Cardiac muscle cell (in vitro differentiated cells and primary cell): Measurements from ENCODE around the gene EIF2B5. TPM values are rescaled to one million over a fixed set of nuclear protein-coding genes. Genes with fewer than 3 reads are reported as not detected.

Source experiments
- DNase-seq, 2 donors: peaks; one replicate each; pipeline versions ENCODE4 v3.0.0 to v3.0.0-alpha.2; 2010 to 2017; ENCODE audit warnings: low read depth in 1 of 2, low spot score in 1 of 2
- H3K27ac ChIP-seq: fragments of 200-600 bp; sonication (generic); 2 replicates; pipeline ENCODE4 v1.5.1; 2016
- H3K27me3 ChIP-seq: fragments of 200-600 bp; sonication (generic); 2 replicates; pipeline ENCODE4 v1.6.0; 2016; ENCODE audit warnings: control low read depth
- H3K36me3 ChIP-seq: fragments of 200-600 bp; sonication (generic); 2 replicates; pipeline ENCODE4 v1.5.1; 2016; ENCODE audit warnings: control low read depth
- H3K4me1 ChIP-seq: fragments of 200-600 bp; sonication (generic); 2 replicates; pipeline ENCODE4 v1.8.1; 2017; ENCODE audit warnings: low read depth, mild to moderate bottlenecking, mixed run types
- H3K4me3 ChIP-seq: fragments of 200-600 bp; sonication (generic); 2 replicates; pipeline ENCODE4 v1.5.1; 2016; ENCODE audit warnings: mild to moderate bottlenecking
- H3K9me3 ChIP-seq: fragments of 200-600 bp; sonication (generic); 2 replicates; pipeline ENCODE4 v1.5.1; 2017; ENCODE audit warnings: low read depth, mild to moderate bottlenecking, control low read depth
- CTCF ChIP-seq: IDR thresholded peaks from 2 replicates; pipeline ENCODE4 v1.5.1; 2012; ENCODE audit warnings: low read depth, mild to moderate bottlenecking, low read length
- polyA plus RNA-seq: library from polyadenylated mRNA; unstranded; fragments of >200 nt; fragmentation: Nextera tagmentation; extraction: Ambion mirVana; gene quantifications from 2 replicates; pipeline ENCODE4 v1.2.1, GENCODE V29; 2016
- total RNA-seq: library from RNA; depleted of rRNA; stranded (reverse); fragments of >200 nt; gene quantifications from 2 replicates; pipeline ENCODE4 v1.2.3, GENCODE V29; 2016

Gene EIF2B5
- total and polyA plus RNA-seq, 2 experiments from 2014 or later: 57.5 to 82.1 TPM

- peaks cover 12% of the 10 kb centered on the region for H3K4me1 ChIP-seq
- DNase-seq: no peak
- H3K9me3 ChIP-seq: no peaks in the 10 kb centered on the region
- no peak for TF ChIP-seq CTCF
- no peaks in the 10 kb centered on the region for H3K27me3 ChIP-seq
- no peak overlapping the region for H3K27ac ChIP-seq
- no peak overlapping the region for H3K4me3 ChIP-seq
- peaks cover 47% of the 10 kb centered on the region for H3K36me3 ChIP-seq
These were observed 54.3 kb downstream of the EIF2B5 start for GRCh38 chr3:184189421-184189820.

GRCh38 chr3:184192889-184193288 lies 57.7 kb downstream of the EIF2B5 start:
- H3K27me3 ChIP-seq: no peaks in the 10 kb centered on the region
- TF ChIP-seq CTCF: no peak
- no peak overlapping the region for H3K27ac ChIP-seq
- H3K9me3 ChIP-seq: no peaks in the 10 kb centered on the region
- H3K4me3 ChIP-seq: no peak overlapping the region
- H3K4me1 ChIP-seq: no peaks in the 10 kb centered on the region
- DNase-seq: no peak
- H3K36me3 ChIP-seq: peaks cover 51% of the 10 kb centered on the region

GRCh38 chr3:184193991-184194539 lies 58.9 kb downstream of the EIF2B5 start:
- no peak for TF ChIP-seq CTCF
- no peak for DNase-seq
- H3K36me3 ChIP-seq: peaks cover 42% of the 10 kb centered on the region
- H3K9me3 ChIP-seq: no peaks in the 10 kb centered on the region
- no peak overlapping the region for H3K27ac ChIP-seq
- H3K4me1 ChIP-seq: no peaks in the 10 kb centered on the region
- H3K4me3 ChIP-seq: no peak overlapping the region
- no peaks in the 10 kb centered on the region for H3K27me3 ChIP-seq

Other genes with a start within 250 kb of the EIF2B5 start
- 56.2 and 68.8 TPM in 2 replicates for gene ABCC5, start 117.5 kb upstream of the EIF2B5 start, total RNA-seq
- gene ABCC5, start 117.5 kb upstream of the EIF2B5 start, polyA plus RNA-seq: 92.0 and 97.2 TPM in 2 replicates
- gene HTR3D, start 103.6 kb upstream of the EIF2B5 start, total RNA-seq: not detected in 2 replicates
- gene HTR3D, start 103.6 kb upstream of the EIF2B5 start, polyA plus RNA-seq: not detected in 2 replicates
- not detected in 2 replicates for gene HTR3C, start 82.3 kb upstream of the EIF2B5 start, total RNA-seq
- gene HTR3C, start 82.3 kb upstream of the EIF2B5 start, polyA plus RNA-seq: 0.16 TPM in 1 of 2 replicates, not detected in the other
- gene HTR3E, start 38.3 kb upstream of the EIF2B5 start, total RNA-seq: not detected in 2 replicates
- 0.15 TPM in 1 of 2 replicates, not detected in the other for gene HTR3E, start 38.3 kb upstream of the EIF2B5 start, polyA plus RNA-seq
- gene DVL3, start 20.0 kb downstream of the EIF2B5 start, total RNA-seq: 96.3 and 135 TPM in 2 replicates
- gene DVL3, start 20.0 kb downstream of the EIF2B5 start, polyA plus RNA-seq: 150 and 180 TPM in 2 replicates
- gene AP2M1, start 39.5 kb downstream of the EIF2B5 start, total RNA-seq: 399 and 408 TPM in 2 replicates
- 551 and 577 TPM in 2 replicates for gene AP2M1, start 39.5 kb downstream of the EIF2B5 start, polyA plus RNA-seq
- 50.2 and 50.7 TPM in 2 replicates for gene ABCF3, start 50.8 kb downstream of the EIF2B5 start, total RNA-seq
- gene ABCF3, start 50.8 kb downstream of the EIF2B5 start, polyA plus RNA-seq: 74.4 and 78.5 TPM in 2 replicates
- 0.11 TPM in 1 of 2 replicates, not detected in the other for gene VWA5B2, start 94.2 kb downstream of the EIF2B5 start, total RNA-seq
- 0.40 TPM in 1 of 2 replicates, not detected in the other for gene VWA5B2, start 94.2 kb downstream of the EIF2B5 start, polyA plus RNA-seq
- gene ALG3, start 113.6 kb downstream of the EIF2B5 start, total RNA-seq: 40.2 and 48.8 TPM in 2 replicates
- gene ALG3, start 113.6 kb downstream of the EIF2B5 start, polyA plus RNA-seq: 52.4 and 69.1 TPM in 2 replicates
- gene EEF1AKMT4, start 114.3 kb downstream of the EIF2B5 start, total RNA-seq: 4.3 and 12.8 TPM in 2 replicates
- gene EEF1AKMT4, start 114.3 kb downstream of the EIF2B5 start, polyA plus RNA-seq: 5.1 and 10.6 TPM in 2 replicates
- not detected in 2 replicates for gene CAMK2N2, start 126.2 kb downstream of the EIF2B5 start, total RNA-seq
- gene CAMK2N2, start 126.2 kb downstream of the EIF2B5 start, polyA plus RNA-seq: 0.27 TPM in 1 of 2 replicates, not detected in the other
- gene ECE2, start 140.7 kb downstream of the EIF2B5 start, total RNA-seq: not detected in 2 replicates
- not detected in 2 replicates for gene ECE2, start 140.7 kb downstream of the EIF2B5 start, polyA plus RNA-seq
- 314 and 456 TPM in 2 replicates for gene PSMD2, start 163.9 kb downstream of the EIF2B5 start, total RNA-seq
- gene PSMD2, start 163.9 kb downstream of the EIF2B5 start, polyA plus RNA-seq: 390 and 464 TPM in 2 replicates
- 269 and 275 TPM in 2 replicates for gene EIF4G1, start 179.2 kb downstream of the EIF2B5 start, total RNA-seq
- gene EIF4G1, start 179.2 kb downstream of the EIF2B5 start, polyA plus RNA-seq: 166 and 184 TPM in 2 replicates
- gene FAM131A, start 202.2 kb downstream of the EIF2B5 start, total RNA-seq: 22.1 and 34.3 TPM in 2 replicates
- gene FAM131A, start 202.2 kb downstream of the EIF2B5 start, polyA plus RNA-seq: 9.6 and 16.0 TPM in 2 replicates
- gene CLCN2, start 226.2 kb downstream of the EIF2B5 start, total RNA-seq: 13.1 and 18.4 TPM in 2 replicates
- gene CLCN2, start 226.2 kb downstream of the EIF2B5 start, polyA plus RNA-seq: 10.3 and 12.3 TPM in 2 replicates
- gene POLR2H, start 226.4 kb downstream of the EIF2B5 start, total RNA-seq: 112 and 122 TPM in 2 replicates
- gene POLR2H, start 226.4 kb downstream of the EIF2B5 start, polyA plus RNA-seq: 96.2 and 107 TPM in 2 replicates
- gene THPO, start 242.8 kb downstream of the EIF2B5 start, total RNA-seq: 3.0 and 3.1 TPM in 2 replicates
- gene THPO, start 242.8 kb downstream of the EIF2B5 start, polyA plus RNA-seq: 3.1 and 3.5 TPM in 2 replicates
- 16.0 and 33.0 TPM in 2 replicates for gene CHRD, start 244.7 kb downstream of the EIF2B5 start, total RNA-seq
- 10.8 and 20.4 TPM in 2 replicates for gene CHRD, start 244.7 kb downstream of the EIF2B5 start, polyA plus RNA-seq